Activated T-cell treated with anti-CD3 and anti-CD28 coated beads, Interleukin-2, amount 50 U/mL, for 1 hour (primary cell): Measurements from ENCODE around the gene MSH2.
"Not testable (repeated sequence)": the region's sequence is repeated elsewhere in the genome, so short reads cannot be mapped to it uniquely, and the experiment has no call there.

Experiments
- DNase-seq: peaks from one replicate; pipeline ENCODE4 v3.0.0-alpha.2; 2020

MSH2 gene

DNA sequence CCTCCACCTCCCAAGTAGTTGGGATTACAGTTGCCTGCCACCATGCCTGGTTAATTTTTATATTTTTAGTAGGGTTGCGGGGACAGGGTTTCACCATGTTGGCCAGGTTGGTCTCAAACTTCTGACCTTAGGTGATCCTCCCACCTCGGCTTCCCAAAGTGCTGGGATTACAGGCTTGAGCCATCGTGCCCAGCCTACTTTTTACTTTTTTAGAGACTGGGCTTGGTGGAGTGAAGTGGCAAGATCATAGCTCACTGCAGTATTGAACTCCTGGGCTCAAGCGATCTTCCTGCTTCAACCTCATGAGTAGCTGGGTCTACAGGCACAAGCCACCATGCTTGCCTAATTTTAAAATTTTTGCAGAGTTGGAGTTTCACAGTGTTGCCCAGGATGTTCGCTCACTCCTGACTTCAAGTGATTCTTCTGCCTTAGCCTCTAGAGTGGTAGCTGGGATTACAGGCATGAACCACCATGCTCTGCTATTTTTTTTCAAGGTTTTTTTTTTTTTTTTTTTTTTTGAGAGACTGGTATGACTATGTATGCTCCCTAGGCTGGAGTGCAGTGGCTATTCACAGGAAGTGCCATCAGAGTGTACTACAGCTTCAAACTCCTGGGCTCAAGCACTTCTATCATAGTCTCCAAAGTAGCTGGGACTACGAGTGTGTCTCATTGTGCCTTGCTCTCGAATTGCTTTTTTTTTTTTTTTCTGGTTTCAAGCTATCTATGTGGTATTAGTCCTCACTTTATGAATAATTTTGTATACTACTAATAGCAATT, 11.9 kb downstream of the MSH2 start:
- DNase-seq = no peak

DNA sequence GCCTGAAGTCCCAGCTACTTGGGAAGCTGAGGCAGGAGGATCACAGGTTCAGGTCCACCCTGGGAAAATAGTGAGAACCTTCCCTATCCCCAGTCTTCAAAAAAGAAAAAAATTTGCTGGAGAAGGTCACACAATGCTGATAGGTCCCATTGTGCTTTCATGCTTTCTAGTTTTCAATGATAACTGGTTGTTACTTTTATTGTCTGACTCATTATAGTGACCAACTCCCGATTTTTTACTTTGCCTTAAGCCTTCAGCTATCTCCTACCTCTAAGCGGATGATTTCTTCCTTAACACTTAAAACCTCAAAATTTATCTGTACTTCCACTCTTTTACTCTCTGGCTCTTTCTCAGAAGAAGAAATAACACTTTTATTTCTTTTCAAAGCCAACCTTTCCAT, 17.3 kb downstream of the MSH2 start:
- DNase-seq = no peak

GRCh38 chr2:47420683-47421082, 17.7 kb downstream of the MSH2 start:
- not testable (repeated sequence) for DNase-seq

GRCh38 chr2:47422016-47422415, 19.1 kb downstream of the MSH2 start:
- DNase-seq = no peak

GRCh38 chr2:47422560-47422959, 19.6 kb downstream of the MSH2 start:
- DNase-seq = no peak

- DNase-seq = no peak
Measured at GRCh38 chr2:47426786-47427185, 23.8 kb downstream of the MSH2 start.

GRCh38 chr2:47429795-47430194, 26.8 kb downstream of the MSH2 start:
- DNase-seq = no peak

- DNase-seq = not testable (repeated sequence)
Measured at GRCh38 chr2:47433006-47433405, 30.1 kb downstream of the MSH2 start.

- DNase-seq = not testable (repeated sequence)
Measured at GRCh38 chr2:47433445-47433844, 30.5 kb downstream of the MSH2 start.

DNA sequence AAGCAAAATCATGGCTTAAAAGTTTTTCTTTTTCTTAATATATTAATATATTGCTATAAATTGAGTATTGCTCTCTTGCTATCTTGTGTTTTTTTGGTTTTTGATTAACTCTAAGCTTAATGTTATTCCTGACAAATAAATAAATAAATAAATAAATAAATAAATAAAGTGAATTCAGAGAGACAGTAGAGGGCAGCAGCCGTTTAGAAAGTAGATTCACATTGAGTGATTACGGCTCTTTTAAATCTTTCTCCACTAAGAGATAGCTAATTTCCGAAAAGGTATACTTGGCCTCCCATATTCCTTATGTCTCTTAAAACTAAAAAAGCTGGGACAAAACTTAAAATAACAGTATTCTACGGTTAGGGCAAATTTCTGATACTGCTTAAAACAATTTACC, 34.3 kb downstream of the MSH2 start:
- no peak for DNase-seq

GRCh38 chr2:47438106-47438505, 35.1 kb downstream of the MSH2 start:
- DNase-seq = no peak

GRCh38 chr2:47438783-47439182, 35.8 kb downstream of the MSH2 start:
- DNase-seq = no peak

DNA sequence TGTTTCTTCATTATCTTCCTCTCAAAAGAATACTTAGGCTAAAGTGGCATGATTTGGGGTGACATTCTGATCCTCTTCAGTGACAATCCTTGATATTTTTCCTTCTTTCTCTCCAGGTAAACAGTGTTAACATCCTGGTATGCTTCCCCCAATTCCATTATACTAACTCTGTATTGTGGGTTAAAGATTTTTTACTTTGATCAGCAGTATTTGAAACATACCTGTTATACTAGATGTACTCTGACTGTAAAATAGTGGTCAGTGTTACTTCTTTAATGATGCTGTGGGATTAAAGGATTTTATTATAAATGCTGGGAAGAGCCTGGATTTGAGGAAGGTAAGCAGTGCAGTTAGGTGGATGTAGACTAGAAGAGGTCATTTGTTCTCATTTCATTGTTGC, 48.8 kb downstream of the MSH2 start:
- no peak for DNase-seq

GRCh38 chr2:47452761-47453160, 49.8 kb downstream of the MSH2 start:
- DNase-seq = no peak

GRCh38 chr2:47454818-47455217, 51.9 kb downstream of the MSH2 start:
- DNase-seq = not testable (repeated sequence)

GRCh38 chr2:47455411-47455810, 52.5 kb downstream of the MSH2 start:
- DNase-seq = no peak

- no peak for DNase-seq
Measured at GRCh38 chr2:47456851-47457250, 53.9 kb downstream of the MSH2 start.

DNA sequence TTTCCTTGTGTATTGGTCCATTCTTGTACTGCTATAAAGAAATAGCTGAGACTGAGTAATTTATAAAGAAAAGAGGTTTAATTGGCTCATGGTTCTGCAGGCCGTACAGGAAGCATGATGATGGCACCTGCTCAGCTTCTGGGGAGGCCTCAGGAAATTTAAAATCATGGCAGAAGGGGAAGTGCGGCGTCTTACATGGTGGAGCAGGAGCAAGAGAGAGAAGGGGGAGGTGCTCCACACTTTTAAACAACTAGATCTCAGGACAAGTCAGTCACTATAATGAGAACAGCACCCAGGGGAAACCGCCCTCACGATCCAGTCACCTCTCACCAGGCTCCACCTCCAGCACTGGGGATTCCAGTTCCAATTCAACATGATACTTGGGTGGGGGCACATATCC, 54.3 kb downstream of the MSH2 start:
- DNase-seq = no peak

DNA sequence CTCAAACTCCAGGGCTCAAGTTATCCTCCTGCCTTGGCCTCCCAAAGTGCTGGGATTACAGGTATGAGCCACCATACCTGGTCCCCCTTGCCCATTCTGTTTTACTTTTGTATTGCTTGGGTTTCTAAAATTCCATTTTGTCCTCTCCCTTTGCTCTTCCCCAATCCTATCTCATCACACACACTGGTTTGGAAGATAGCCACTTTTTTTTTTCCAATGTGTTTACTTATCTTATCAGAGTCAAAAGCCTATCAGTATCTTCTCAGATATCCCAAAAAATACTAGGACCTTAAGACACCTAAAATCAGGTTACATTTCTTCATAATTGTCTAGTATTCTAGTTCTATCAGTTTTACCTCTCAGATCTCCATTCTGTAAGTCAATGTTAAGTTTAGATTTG, 56.1 kb downstream of the MSH2 start:
- no peak for DNase-seq

- DNase-seq = no peak
Measured at GRCh38 chr2:47460766-47461165, 57.8 kb downstream of the MSH2 start.

GRCh38 chr2:47471429-47472116, 68.6 kb downstream of the MSH2 start:
- DNase-seq = no peak

DNA sequence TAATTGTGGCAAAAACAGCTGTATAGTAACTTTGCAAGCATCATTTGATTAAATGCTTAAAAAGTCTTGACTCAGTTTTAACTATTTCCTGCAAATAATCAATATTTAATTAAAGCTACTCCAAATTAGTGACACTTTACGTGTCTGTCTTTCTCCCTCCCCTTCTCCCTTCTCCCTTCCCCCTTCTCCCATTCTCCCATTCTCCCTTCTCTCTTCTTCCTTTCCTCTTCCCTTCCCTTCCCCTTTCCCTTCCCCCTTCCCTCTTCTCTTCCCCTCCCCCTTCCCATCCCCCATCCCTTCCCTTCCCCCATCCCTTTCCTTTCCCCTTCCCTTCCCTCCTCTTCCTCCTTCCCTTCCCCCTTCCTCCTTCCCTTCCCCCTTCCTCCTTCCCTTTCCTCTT, 76.9 kb downstream of the MSH2 start:
- DNase-seq = no peak

- no peak for DNase-seq
Measured at GRCh38 chr2:47483191-47483590, 80.2 kb downstream of the MSH2 start.

GRCh38 chr2:47484396-47484795, 81.4 kb downstream of the MSH2 start:
- no peak for DNase-seq

DNA sequence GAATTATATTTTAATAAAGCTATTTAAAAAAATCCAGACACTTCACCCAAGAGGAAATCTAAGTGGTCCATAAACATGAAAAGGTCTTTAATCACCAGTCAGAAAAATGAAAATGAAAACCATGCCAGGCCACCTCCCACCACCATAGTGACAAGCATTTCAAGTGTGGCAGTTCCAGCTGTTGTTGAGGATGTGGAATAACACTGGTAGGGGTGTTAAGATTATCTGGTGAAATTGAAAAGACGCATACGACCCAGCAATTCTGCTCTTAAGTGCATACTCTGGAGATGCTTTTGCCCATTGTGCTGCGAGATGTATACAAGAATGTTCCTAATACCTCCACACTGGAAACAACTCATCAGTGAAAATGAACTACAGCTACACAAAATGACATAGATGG, 82.2 kb downstream of the MSH2 start:
- no peak for DNase-seq
